ENCODE data around the gene SFMBT2. TPM values are rescaled to one million over a fixed set of nuclear protein-coding genes. Genes with fewer than 3 reads are reported as not detected.

SFMBT2 gene
- total and polyA plus RNA-seq, 9 donors, result 6.1 to 9.8 (median 7.7) TPM

DNA sequence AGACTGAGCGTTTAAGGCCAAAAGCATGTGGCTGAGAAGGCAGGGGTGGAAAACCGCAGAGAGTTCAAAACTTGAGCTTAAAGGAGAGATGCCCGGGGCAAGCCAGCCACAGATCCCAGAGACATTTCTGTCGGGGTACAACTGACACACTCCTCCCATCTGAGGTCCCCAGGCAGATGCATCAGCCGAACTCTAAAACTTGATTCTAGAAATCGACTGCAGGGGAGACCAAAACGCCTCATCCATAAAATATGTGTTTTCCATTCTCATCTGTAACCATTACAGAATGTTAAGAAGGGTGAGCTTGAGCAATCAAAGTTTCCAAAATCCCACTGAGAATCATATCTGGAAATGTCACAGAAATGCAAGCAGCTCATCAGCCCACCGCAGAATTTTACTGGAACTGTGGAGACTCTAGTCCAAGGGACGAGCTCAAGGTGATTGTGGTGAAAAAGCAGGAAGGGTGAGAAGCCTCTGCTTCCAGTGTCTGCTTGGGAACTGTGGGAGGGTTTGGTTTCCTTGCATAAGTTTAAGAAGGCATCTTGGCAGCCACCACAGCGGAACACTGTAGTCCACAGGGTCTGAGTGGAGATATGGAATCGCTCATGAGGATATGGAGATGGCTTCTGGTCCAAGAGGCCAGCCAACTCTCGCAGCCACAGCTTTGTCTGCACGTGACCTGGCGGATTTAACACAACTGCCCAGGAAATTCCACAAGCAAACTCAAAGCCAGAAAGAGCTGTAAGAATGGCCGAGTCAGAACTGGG, 249.2 kb downstream of the SFMBT2 start:
- Histone ChIP-seq H3K4me1 (ENCODE audit: control insufficient read depth, insufficient read depth, low read length) (peaks cover 16% of the 10 kb centered on the region), H3K9me3 (replicated peaks; ENCODE audit: control insufficient read depth, low read depth, low read length) (no peaks in the 10 kb centered on the region), H3K27ac (ENCODE audit: low read length) (peak overlapping the region; percentile 29), H3K4me3 (ENCODE audit: low read length) (no peak overlapping the region), H3K36me3 (ENCODE audit: control insufficient read depth, insufficient read depth, low read length) (peaks cover 25% of the 10 kb centered on the region), H3K27me3 (ENCODE audit: control insufficient read depth, insufficient read depth, low read length) (no peaks in the 10 kb centered on the region)
- peak; percentile 81 for DNase-seq
- 32% methylated on average over 7 of the region's 15 CpGs for WGBS (ENCODE audit: insufficient coverage)

- no peak for DNase-seq
- Histone ChIP-seq H3K9me3 (replicated peaks; ENCODE audit: control insufficient read depth, low read depth, low read length) (no peaks in the 10 kb centered on the region), H3K36me3 (ENCODE audit: control insufficient read depth, insufficient read depth, low read length) (peaks cover 25% of the 10 kb centered on the region), H3K27me3 (ENCODE audit: control insufficient read depth, insufficient read depth, low read length) (no peaks in the 10 kb centered on the region), H3K4me3 (ENCODE audit: low read length) (no peak overlapping the region), H3K4me1 (ENCODE audit: control insufficient read depth, insufficient read depth, low read length) (peaks cover 16% of the 10 kb centered on the region), H3K27ac (ENCODE audit: low read length) (no peak overlapping the region)
- 93% methylated on average over 2 of the region's 5 CpGs for WGBS (ENCODE audit: insufficient coverage)
Measured at GRCh38 chr10:7159928-7160327, 250.9 kb downstream of the SFMBT2 start.

- Histone ChIP-seq H3K4me3 (ENCODE audit: low read length) (no peak overlapping the region), H3K4me1 (ENCODE audit: control insufficient read depth, insufficient read depth, low read length) (peaks cover 16% of the 10 kb centered on the region), H3K9me3 (replicated peaks; ENCODE audit: control insufficient read depth, low read depth, low read length) (no peaks in the 10 kb centered on the region), H3K27ac (ENCODE audit: low read length) (no peak overlapping the region), H3K36me3 (ENCODE audit: control insufficient read depth, insufficient read depth, low read length) (peaks cover 25% of the 10 kb centered on the region), H3K27me3 (ENCODE audit: control insufficient read depth, insufficient read depth, low read length) (no peaks in the 10 kb centered on the region)
- WGBS (ENCODE audit: insufficient coverage), result no CpG with 5 or more reads among the region's 5 CpGs
- DNase-seq, result no peak
Measured at GRCh38 chr10:7159517-7159916, 251.3 kb downstream of the SFMBT2 start.

DNA sequence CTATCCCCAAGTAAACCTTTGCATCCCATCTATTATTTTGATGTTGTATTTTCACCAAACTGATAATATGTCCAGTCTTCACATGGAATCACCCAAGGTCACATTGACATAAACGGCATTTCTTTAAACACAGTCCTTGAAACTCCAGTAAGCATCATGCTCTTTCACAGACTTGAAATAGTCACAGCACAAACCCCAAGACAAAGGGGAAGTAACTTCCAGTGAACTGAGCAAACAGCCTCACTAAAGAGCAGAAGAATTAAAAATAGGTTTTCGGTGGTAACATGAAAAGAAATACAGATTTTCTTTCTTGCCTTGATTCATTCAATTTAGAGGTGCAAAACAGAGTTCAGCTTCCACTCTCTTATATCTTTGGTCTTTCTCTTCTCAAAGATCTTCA, 253.7 kb downstream of the SFMBT2 start:
- DNase-seq, result peak; percentile 22
- Histone ChIP-seq H3K27me3 (ENCODE audit: control insufficient read depth, insufficient read depth, low read length) (no peaks in the 10 kb centered on the region), H3K4me1 (ENCODE audit: control insufficient read depth, insufficient read depth, low read length) (peaks cover 12% of the 10 kb centered on the region), H3K4me3 (ENCODE audit: low read length) (no peak overlapping the region), H3K27ac (ENCODE audit: low read length) (no peak overlapping the region), H3K9me3 (replicated peaks; ENCODE audit: control insufficient read depth, low read depth, low read length) (no peaks in the 10 kb centered on the region), H3K36me3 (ENCODE audit: control insufficient read depth, insufficient read depth, low read length) (peaks cover 11% of the 10 kb centered on the region)
- WGBS (ENCODE audit: insufficient coverage), result no CpG with 5 or more reads among the region's 2 CpGs

DNA sequence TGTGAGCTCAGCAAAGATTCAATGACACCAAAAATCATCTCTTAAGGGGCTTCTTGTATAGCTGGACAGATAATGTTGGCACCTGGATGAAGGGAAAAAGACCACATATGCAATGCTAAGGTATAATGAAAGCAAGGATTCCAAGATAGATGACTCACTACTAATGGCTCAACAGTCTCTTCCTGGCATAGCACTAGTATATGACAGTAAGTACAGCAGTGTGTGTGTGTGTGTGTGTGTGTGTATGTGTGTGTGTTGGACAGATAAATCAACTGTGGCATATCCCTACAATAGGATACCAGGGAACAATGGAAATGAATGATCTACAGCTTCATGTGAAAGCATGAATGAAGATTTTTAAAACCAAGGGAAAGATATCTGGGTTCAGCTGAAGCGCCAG, 257.1 kb downstream of the SFMBT2 start:
- no peaks in the 10 kb centered on the region for H3K27me3 ChIP-seq (ENCODE audit: control insufficient read depth, insufficient read depth, low read length)
- 100% methylated on average over 1 of the region's 1 CpG for WGBS (ENCODE audit: insufficient coverage)
- no peak for DNase-seq
- no peaks in the 10 kb centered on the region for H3K4me1 ChIP-seq (ENCODE audit: control insufficient read depth, insufficient read depth, low read length)
- H3K27ac ChIP-seq (ENCODE audit: low read length), result no peak overlapping the region
- no peaks in the 10 kb centered on the region for H3K36me3 ChIP-seq (ENCODE audit: control insufficient read depth, insufficient read depth, low read length)
- H3K4me3 ChIP-seq (ENCODE audit: low read length), result no peak overlapping the region
- H3K9me3 ChIP-seq (replicated peaks; ENCODE audit: control insufficient read depth, low read depth, low read length), result no peaks in the 10 kb centered on the region

- Histone ChIP-seq H3K27me3 (ENCODE audit: control insufficient read depth, insufficient read depth, low read length) (no peaks in the 10 kb centered on the region), H3K36me3 (ENCODE audit: control insufficient read depth, insufficient read depth, low read length) (no peaks in the 10 kb centered on the region), H3K4me1 (ENCODE audit: control insufficient read depth, insufficient read depth, low read length) (no peaks in the 10 kb centered on the region), H3K27ac (ENCODE audit: low read length) (no peak overlapping the region), H3K9me3 (replicated peaks; ENCODE audit: control insufficient read depth, low read depth, low read length) (no peaks in the 10 kb centered on the region), H3K4me3 (ENCODE audit: low read length) (no peak overlapping the region)
- no CpG with 5 or more reads among the region's 3 CpGs for WGBS (ENCODE audit: insufficient coverage)
- no peak for DNase-seq
Measured at GRCh38 chr10:7152982-7153381, 257.9 kb downstream of the SFMBT2 start.

DNA sequence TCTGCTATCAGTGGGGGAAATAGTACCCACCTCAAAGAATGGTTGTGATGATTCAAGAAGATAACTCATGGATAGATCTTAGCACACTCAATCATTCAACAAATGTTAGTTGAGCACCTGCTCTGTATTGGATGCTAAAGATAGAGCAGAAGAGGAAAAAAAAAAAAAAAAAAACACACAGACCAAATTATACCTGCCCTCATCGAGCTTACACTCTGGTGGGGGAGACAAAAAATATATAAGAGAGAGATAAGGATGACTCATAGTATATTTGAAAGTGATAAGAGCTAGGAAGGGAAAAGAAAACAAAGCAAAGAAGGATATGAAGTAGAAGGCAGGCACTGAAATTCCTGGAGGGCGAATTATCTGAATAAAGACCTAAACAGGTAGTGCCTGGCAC, 258.5 kb downstream of the SFMBT2 start:
- Histone ChIP-seq H3K4me3 (ENCODE audit: low read length) (no peak overlapping the region), H3K4me1 (ENCODE audit: control insufficient read depth, insufficient read depth, low read length) (no peaks in the 10 kb centered on the region), H3K27ac (ENCODE audit: low read length) (no peak overlapping the region), H3K9me3 (replicated peaks; ENCODE audit: control insufficient read depth, low read depth, low read length) (no peaks in the 10 kb centered on the region), H3K36me3 (ENCODE audit: control insufficient read depth, insufficient read depth, low read length) (no peaks in the 10 kb centered on the region), H3K27me3 (ENCODE audit: control insufficient read depth, insufficient read depth, low read length) (no peaks in the 10 kb centered on the region)
- WGBS (ENCODE audit: insufficient coverage), result 100% methylated on average over 1 of the region's 2 CpGs
- DNase-seq, result no peak

DNA sequence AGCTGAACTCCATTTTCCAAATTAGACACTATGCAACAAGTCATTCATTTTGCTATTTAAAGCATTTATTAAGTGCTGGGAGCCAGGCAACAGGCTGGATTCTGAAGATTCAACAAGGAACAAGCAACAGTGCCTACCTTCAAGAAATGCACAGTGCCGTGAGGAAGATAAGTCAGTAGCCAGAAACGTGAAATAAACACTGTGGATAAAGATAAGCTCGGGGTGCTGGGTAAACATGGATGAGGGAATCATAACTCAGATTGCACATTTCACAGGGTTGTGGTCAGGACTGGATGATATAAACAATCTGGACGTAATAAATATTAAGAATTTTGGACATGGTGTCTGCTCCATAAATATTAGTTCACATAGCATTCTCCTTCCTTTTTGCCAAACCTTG, 259.3 kb downstream of the SFMBT2 start:
- WGBS (ENCODE audit: insufficient coverage), result 67% methylated on average over 3 of the region's 4 CpGs
- no peaks in the 10 kb centered on the region for H3K36me3 ChIP-seq (ENCODE audit: control insufficient read depth, insufficient read depth, low read length)
- H3K4me1 ChIP-seq (ENCODE audit: control insufficient read depth, insufficient read depth, low read length), result no peaks in the 10 kb centered on the region
- H3K27ac ChIP-seq (ENCODE audit: low read length), result no peak overlapping the region
- no peak for DNase-seq
- no peaks in the 10 kb centered on the region for H3K9me3 ChIP-seq (replicated peaks; ENCODE audit: control insufficient read depth, low read depth, low read length)
- H3K4me3 ChIP-seq (ENCODE audit: low read length), result no peak overlapping the region
- no peaks in the 10 kb centered on the region for H3K27me3 ChIP-seq (ENCODE audit: control insufficient read depth, insufficient read depth, low read length)

DNA sequence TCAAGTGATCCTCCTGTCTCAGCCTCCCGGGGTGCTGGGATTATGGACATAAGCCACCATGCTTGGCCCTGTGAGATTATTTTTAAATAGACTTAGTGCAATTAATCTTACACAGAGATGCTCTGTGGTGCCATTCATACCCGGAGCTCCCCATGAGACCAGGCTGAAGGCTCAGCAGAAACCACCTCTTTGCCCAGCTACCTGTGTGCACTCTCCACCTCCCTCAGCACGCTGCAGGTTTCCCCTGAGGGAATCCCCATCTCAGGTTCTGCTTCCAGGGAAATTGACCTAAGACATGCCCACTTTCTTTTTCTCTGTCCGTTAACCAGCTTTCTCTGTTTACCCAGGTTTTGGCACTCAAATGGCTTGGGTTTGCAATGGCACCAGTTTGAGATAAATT, 260.5 kb downstream of the SFMBT2 start:
- H3K27ac ChIP-seq (ENCODE audit: low read length), result no peak overlapping the region
- H3K4me1 ChIP-seq (ENCODE audit: control insufficient read depth, insufficient read depth, low read length), result no peaks in the 10 kb centered on the region
- no peak overlapping the region for H3K4me3 ChIP-seq (ENCODE audit: low read length)
- H3K36me3 ChIP-seq (ENCODE audit: control insufficient read depth, insufficient read depth, low read length), result no peaks in the 10 kb centered on the region
- WGBS (ENCODE audit: insufficient coverage), result 86% methylated on average over 2 of the region's 4 CpGs
- no peak for DNase-seq
- H3K27me3 ChIP-seq (ENCODE audit: control insufficient read depth, insufficient read depth, low read length), result no peaks in the 10 kb centered on the region
- H3K9me3 ChIP-seq (replicated peaks; ENCODE audit: control insufficient read depth, low read depth, low read length), result no peaks in the 10 kb centered on the region

DNA sequence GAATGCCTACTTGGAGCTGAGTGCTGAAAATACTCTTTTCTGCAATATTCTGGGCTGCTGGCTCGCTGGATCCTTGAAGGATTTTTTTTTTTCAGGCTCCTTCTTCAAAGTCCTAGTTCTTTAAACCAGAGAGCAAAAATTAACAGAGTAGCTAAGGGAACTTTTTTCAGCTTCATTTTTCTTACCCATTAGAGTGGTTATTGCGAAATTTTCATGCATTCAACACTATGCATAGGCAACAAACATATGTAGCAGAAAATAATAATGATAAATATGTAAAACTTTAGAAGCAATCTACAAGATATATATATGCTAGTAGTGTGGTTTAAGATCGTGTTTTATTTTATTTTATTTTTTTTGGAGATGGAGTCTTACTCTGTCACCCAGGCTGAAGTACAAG, 264.6 kb downstream of the SFMBT2 start:
- no peaks in the 10 kb centered on the region for H3K36me3 ChIP-seq (ENCODE audit: control insufficient read depth, insufficient read depth, low read length)
- H3K27me3 ChIP-seq (ENCODE audit: control insufficient read depth, insufficient read depth, low read length), result no peaks in the 10 kb centered on the region
- H3K27ac ChIP-seq (ENCODE audit: low read length), result no peak overlapping the region
- no peak overlapping the region for H3K4me3 ChIP-seq (ENCODE audit: low read length)
- H3K4me1 ChIP-seq (ENCODE audit: control insufficient read depth, insufficient read depth, low read length), result no peaks in the 10 kb centered on the region
- H3K9me3 ChIP-seq (replicated peaks; ENCODE audit: control insufficient read depth, low read depth, low read length), result no peaks in the 10 kb centered on the region
- no peak for DNase-seq
- WGBS (ENCODE audit: insufficient coverage), result no CpG with 5 or more reads among the region's 3 CpGs

- Histone ChIP-seq H3K27ac (ENCODE audit: low read length) (no peak overlapping the region), H3K9me3 (replicated peaks; ENCODE audit: control insufficient read depth, low read depth, low read length) (no peaks in the 10 kb centered on the region), H3K4me3 (ENCODE audit: low read length) (no peak overlapping the region), H3K27me3 (ENCODE audit: control insufficient read depth, insufficient read depth, low read length) (no peaks in the 10 kb centered on the region), H3K36me3 (ENCODE audit: control insufficient read depth, insufficient read depth, low read length) (no peaks in the 10 kb centered on the region), H3K4me1 (ENCODE audit: control insufficient read depth, insufficient read depth, low read length) (no peaks in the 10 kb centered on the region)
- DNase-seq, result no peak
- 91% methylated on average over 3 of the region's 5 CpGs for WGBS (ENCODE audit: insufficient coverage)
Measured at GRCh38 chr10:7136016-7136415, 274.8 kb downstream of the SFMBT2 start.
